Measurements from ENCODE around the gene SPOCK1.

The SPOCK1 gene

DNA sequence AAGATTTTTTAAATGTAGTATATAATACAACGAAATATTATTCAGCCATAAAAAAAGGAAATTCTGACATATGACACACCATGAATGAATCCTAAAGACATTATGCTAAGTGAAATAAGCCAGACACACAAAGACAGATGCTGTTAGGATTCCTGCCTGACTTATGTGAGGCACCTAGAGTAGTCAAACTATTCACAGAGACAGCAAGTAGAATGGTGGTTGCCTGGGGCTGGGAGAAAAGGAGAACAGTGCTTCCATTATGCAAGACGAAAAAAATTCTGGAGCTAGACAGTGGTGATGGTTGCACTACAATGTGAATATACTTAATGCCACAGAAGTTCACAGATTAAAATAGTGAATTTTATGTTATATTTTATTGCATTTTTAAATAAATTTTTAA lies 66.8 kb downstream of the SPOCK1 start:
- TF ChIP-seq, protein P1, sequence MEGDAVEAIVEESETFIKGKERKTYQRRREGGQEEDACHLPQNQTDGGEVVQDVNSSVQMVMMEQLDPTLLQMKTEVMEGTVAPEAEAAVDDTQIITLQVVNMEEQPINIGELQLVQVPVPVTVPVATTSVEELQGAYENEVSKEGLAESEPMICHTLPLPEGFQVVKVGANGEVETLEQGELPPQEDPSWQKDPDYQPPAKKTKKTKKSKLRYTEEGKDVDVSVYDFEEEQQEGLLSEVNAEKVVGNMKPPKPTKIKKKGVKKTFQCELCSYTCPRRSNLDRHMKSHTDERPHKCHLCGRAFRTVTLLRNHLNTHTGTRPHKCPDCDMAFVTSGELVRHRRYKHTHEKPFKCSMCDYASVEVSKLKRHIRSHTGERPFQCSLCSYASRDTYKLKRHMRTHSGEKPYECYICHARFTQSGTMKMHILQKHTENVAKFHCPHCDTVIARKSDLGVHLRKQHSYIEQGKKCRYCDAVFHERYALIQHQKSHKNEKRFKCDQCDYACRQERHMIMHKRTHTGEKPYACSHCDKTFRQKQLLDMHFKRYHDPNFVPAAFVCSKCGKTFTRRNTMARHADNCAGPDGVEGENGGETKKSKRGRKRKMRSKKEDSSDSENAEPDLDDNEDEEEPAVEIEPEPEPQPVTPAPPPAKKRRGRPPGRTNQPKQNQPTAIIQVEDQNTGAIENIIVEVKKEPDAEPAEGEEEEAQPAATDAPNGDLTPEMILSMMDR (IDR thresholded peaks at IDR 0.05; ENCODE audit: extremely low read depth, insufficient read depth, missing control alignments): no peak
- DNase-seq (ENCODE audit: low spot score): no peak
- in situ Hi-C loops (cut with MboI; ENCODE audit: low pct_unique_long_range_greater_than_20kb, low sequenced_read_pairs, unreplicated experiment): no loop called here

DNA sequence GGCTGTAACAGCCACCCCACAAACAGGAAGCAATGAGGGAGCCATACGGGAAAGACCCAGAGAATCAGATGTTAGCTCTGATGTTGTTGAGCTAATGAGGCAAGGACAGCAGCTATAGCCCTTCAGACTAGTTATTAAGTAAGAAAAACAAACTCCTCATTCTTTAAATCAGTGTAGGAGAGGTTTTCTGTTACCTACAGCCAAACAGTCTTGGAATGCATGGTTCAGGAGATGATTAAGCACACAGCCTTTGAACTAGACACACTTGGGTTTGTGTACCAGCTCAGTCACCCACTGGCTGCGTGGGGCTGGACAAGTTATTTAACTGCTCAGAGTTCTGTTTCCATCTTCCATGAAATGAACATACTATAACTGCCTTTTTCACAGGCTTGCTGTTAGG lies 68.1 kb downstream of the SPOCK1 start:
- in situ Hi-C loops (cut with MboI; ENCODE audit: low pct_unique_long_range_greater_than_20kb, low sequenced_read_pairs, unreplicated experiment): no loop called here
- TF ChIP-seq, protein P1 (IDR thresholded peaks at IDR 0.05; ENCODE audit: extremely low read depth, insufficient read depth, missing control alignments): no peak

DNA sequence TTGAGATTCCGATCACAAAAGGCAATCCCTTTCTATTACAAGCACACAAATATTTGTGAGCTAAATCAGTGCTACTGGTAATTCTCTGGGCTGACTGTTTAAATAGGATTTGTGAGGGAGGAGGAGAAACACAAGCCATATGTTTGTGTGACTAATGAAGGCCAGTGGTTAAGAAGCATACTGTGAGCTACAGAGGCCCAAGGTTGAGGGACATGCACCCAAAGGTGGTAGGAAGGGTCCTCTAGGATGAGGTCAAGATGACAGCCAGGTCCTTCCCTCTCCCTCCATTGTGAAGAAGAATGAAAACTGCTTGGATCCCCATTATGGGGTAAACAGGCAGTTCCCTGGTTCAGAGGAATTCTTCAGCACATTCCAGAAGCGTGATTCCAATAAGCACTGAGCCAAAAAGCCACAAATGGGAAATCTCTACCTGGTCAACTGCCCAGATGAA lies 83.9 kb downstream of the SPOCK1 start:
- in situ Hi-C loops (cut with MboI; ENCODE audit: low pct_unique_long_range_greater_than_20kb, low sequenced_read_pairs, unreplicated experiment): no loop called here
- no peak for DNase-seq (ENCODE audit: low spot score)
- TF ChIP-seq, protein P1 (IDR thresholded peaks at IDR 0.05; ENCODE audit: extremely low read depth, insufficient read depth, missing control alignments): no peak

More for the DNA sequence above, 68.1 kb downstream of the SPOCK1 start:
- no peak for DNase-seq (ENCODE audit: low spot score)

DNA sequence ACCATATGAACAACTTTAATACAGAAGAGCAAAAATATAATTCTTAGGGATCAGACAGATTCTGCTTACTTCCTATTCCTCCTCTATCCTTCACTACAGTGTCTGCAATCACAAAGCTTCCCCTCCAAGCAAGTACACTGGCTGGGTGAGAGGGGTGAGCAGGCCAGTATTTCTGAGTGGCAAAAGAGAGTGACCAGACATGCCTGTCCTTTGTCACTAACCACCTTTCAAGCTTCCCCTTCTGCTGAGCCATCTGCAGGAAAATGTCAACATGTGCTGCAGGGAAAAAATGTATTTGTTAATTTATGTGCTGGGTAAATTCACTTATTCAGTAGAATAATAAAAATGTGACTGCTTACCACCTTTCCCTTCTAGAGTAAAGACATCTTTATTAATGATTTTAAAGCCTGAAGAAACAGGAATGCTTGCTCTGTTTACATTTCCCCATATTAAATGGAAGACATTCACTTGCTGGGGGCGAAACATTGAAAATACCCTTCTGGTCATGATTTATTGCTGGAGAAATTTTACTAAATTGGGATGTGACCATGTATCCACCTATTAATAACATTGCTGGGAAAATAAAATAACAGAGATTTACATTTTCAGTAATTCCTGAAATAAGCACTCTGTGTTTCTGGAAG lies 84.9 kb downstream of the SPOCK1 start:
- in situ Hi-C loops (cut with MboI; ENCODE audit: low pct_unique_long_range_greater_than_20kb, low sequenced_read_pairs, unreplicated experiment): no loop called here
- no peak for DNase-seq (ENCODE audit: low spot score)
- TF ChIP-seq, protein P1 (IDR thresholded peaks at IDR 0.05; ENCODE audit: extremely low read depth, insufficient read depth, missing control alignments): no peak

DNA sequence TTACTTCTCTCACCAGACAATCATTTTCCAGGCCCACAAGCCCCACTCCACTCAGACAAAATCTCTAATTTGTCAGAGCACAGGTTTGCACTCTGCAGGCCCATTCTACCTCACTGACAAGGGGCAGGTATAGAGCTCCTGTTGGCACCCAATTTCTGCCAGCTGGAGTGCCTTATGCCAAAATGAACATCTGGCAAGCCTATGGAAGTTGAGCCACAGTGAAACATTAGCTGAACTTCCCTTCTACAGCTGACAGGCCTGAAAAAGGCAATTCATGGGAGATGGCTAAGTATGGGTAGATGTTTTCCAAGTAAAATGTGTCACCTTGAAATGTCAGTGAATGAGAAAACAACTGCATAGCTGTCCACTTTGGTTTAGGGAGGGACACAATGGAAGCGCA lies 87.0 kb downstream of the SPOCK1 start:
- in situ Hi-C loops (cut with MboI; ENCODE audit: low pct_unique_long_range_greater_than_20kb, low sequenced_read_pairs, unreplicated experiment): no loop called here
- DNase-seq (ENCODE audit: low spot score): no peak

DNA sequence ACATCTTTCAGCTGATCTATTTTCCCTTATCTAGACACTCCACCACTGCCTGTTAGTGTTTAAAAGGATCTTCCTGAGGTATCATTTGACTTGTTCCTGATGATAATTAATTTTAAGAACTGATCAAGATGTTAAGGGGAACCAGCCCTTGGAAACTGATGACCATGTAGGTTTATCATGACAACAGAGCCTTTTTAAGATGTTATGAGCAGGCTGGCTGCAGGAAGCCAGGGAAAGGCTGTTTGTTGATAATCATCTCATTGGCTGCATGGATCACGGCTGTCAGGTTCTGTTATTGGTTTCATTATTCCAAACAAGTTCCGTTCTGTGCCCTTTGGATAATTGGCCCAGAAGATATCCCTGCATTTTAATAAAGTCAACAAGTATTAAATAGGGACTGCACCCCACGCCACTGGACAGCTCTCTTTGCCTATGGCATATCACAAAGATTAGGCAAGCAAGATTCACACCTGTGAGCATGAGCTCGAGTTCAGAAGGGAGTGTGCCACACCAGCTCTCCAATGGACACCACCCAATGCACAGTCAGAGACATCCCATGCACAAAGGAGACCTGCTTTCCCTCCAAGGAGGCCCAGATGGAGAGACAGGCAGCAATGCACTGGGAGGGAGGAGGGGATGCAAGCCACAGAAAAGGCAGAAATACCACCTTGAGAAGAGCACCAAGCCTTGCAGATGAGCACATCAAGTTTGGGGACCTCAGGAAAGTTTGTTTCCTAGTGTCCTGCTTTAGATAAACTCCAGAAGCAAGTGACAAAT lies 88.7 kb downstream of the SPOCK1 start:
- TF ChIP-seq, protein P1 (IDR thresholded peaks at IDR 0.05; ENCODE audit: extremely low read depth, insufficient read depth, missing control alignments): no peak
- no peak for DNase-seq (ENCODE audit: low spot score)
- in situ Hi-C loops (cut with MboI; ENCODE audit: low pct_unique_long_range_greater_than_20kb, low sequenced_read_pairs, unreplicated experiment): no loop called here

More for the DNA sequence above, 87.0 kb downstream of the SPOCK1 start:
- TF ChIP-seq, protein P1 (IDR thresholded peaks at IDR 0.05; ENCODE audit: extremely low read depth, insufficient read depth, missing control alignments): no peak
